GM06990 (cell line): ENCODE data around the gene DCUN1D3.

Experiments
- DNase-seq: peaks from one replicate; pipeline ENCODE4 v3.0.0-alpha.2; 2011; ENCODE audit not compliant: insufficient read length; ENCODE audit errors: extremely low read depth
- H3K27me3 ChIP-seq: replicated peaks from 2 replicates; pipeline ENCODE4 v1.6.0; 2011; ENCODE audit warnings: low read length; ENCODE audit not compliant: control insufficient read depth, insufficient read depth
- H3K36me3 ChIP-seq: 2 replicates; pipeline ENCODE4 v1.5.1; 2011; ENCODE audit warnings: low read length; ENCODE audit not compliant: control insufficient read depth, insufficient read depth
- H3K4me3 ChIP-seq: replicated peaks from 2 replicates; pipeline ENCODE4 v1.5.1; 2011; ENCODE audit warnings: low read depth, mild to moderate bottlenecking, control low read depth, low read length
- CTCF ChIP-seq: IDR thresholded peaks from 2 replicates; pipeline ENCODE4 v1.5.1; 2011; ENCODE audit warnings: low read length, control low read depth, mild to moderate bottlenecking, inconsistent platforms; ENCODE audit not compliant: insufficient read depth, poor library complexity, severe bottlenecking

Gene DCUN1D3

GRCh38 chr16:20894388-20894787 lies 5.8 kb downstream of the DCUN1D3 start:
- Histone ChIP-seq H3K4me3 (no peak overlapping the region), H3K36me3 (peaks cover 7% of the 10 kb centered on the region), H3K27me3 (no peaks in the 10 kb centered on the region)
- DNase-seq = no peak
- no peak for TF ChIP-seq CTCF

GRCh38 chr16:20889625-20890275 lies 10.4 kb downstream of the DCUN1D3 start:
- H3K27me3 ChIP-seq = no peaks in the 10 kb centered on the region

GRCh38 chr16:20887207-20887606 lies 13.0 kb downstream of the DCUN1D3 start:
- TF ChIP-seq CTCF = no peak
- Histone ChIP-seq H3K36me3 (peaks cover 2% of the 10 kb centered on the region), H3K4me3 (no peak overlapping the region), H3K27me3 (no peaks in the 10 kb centered on the region)
- DNase-seq = no peak

More at GRCh38 chr16:20889625-20890275, 10.4 kb downstream of the DCUN1D3 start:
- no peak overlapping the region for H3K4me3 ChIP-seq
- no peak for TF ChIP-seq CTCF
- no peak for DNase-seq
- peaks cover 7% of the 10 kb centered on the region for H3K36me3 ChIP-seq

GRCh38 chr16:20886320-20886719 lies 13.8 kb downstream of the DCUN1D3 start:
- no peak for TF ChIP-seq CTCF

GRCh38 chr16:20884240-20884556 lies 16.0 kb downstream of the DCUN1D3 start:
- H3K4me3 ChIP-seq = no peak overlapping the region
- TF ChIP-seq CTCF = no peak
- no peaks in the 10 kb centered on the region for H3K27me3 ChIP-seq
- DNase-seq = no peak
- no peaks in the 10 kb centered on the region; the same call in 1 of the 2 replicates for H3K36me3 ChIP-seq

More at GRCh38 chr16:20886320-20886719, 13.8 kb downstream of the DCUN1D3 start:
- DNase-seq = no peak
- H3K4me3 ChIP-seq = no peak overlapping the region
- H3K27me3 ChIP-seq = no peaks in the 10 kb centered on the region
- H3K36me3 ChIP-seq = peaks cover 2% of the 10 kb centered on the region
